NCI-H128 (cell line): ENCODE results near the gene SHD.
A peak's percentile ranks its signal among the peaks of the same experiment; 100 is the strongest.

Source experiments
- DNase-seq: peaks from one replicate; lab custom pipeline; 2025; ENCODE audit not compliant: unreplicated experiment; lab: John Stamatoyannopoulos, UW

SHD gene

GRCh38 chr19:4297901-4298809 lies 19.1 kb downstream of the SHD start:
- DNase-seq = no peak

- no peak for DNase-seq
These were observed 19.9 kb downstream of the SHD start for GRCh38 chr19:4298810-4299550.

GRCh38 chr19:4300589-4300988 lies 21.5 kb downstream of the SHD start:
- DNase-seq = no peak

- DNase-seq = no peak
These were observed 22.6 kb downstream of the SHD start for GRCh38 chr19:4301590-4302242.

GRCh38 chr19:4302243-4302640 lies 23.2 kb downstream of the SHD start, which contains the start of gene TMIGD2:
TMIGD2 (minus strand) TSS chr19:4302389; CDS start chr19:4302385, 4 bp downstream.
- DNase-seq = no peak

GRCh38 chr19:4303819-4304537 lies 24.9 kb downstream of the SHD start:
- DNase-seq = no peak

GRCh38 chr19:4304538-4305256 lies 25.6 kb downstream of the SHD start, which contains the start of gene FSD1:
FSD1 (plus strand) TSS chr19:4304598; CDS start chr19:4304747, 149 bp downstream.
- peak; percentile 48 for DNase-seq

GRCh38 chr19:4305257-4305612 lies 26.2 kb downstream of the SHD start:
- DNase-seq = no peak

- DNase-seq = no peak
These were observed 26.6 kb downstream of the SHD start for GRCh38 chr19:4305659-4306058.

- no peak for DNase-seq
These were observed 31.4 kb downstream of the SHD start for GRCh38 chr19:4310247-4311121.

GRCh38 chr19:4313847-4314490 lies 34.9 kb downstream of the SHD start:
- DNase-seq = no peak

GRCh38 chr19:4316956-4317355 lies 37.9 kb downstream of the SHD start:
- DNase-seq = no peak

GRCh38 chr19:4318460-4318859 lies 39.4 kb downstream of the SHD start:
- DNase-seq = no peak

- no peak for DNase-seq
These were observed 40.1 kb downstream of the SHD start for GRCh38 chr19:4319067-4319718.

- no peak for DNase-seq
These were observed 41.4 kb downstream of the SHD start for GRCh38 chr19:4320419-4320818.

- no peak for DNase-seq
These were observed 44.0 kb downstream of the SHD start for GRCh38 chr19:4322942-4323665.

- DNase-seq = no peak
These were observed 44.6 kb downstream of the SHD start for GRCh38 chr19:4323692-4324091.

- DNase-seq = no peak
These were observed 45.2 kb downstream of the SHD start for GRCh38 chr19:4324228-4324627.
